ENCODE measurements around the gene ADAP1.

Gene ADAP1

GRCh38 chr7:979886-980571 is 25.5 kb upstream of the ADAP1 start:
- H3F3A ChIP-seq (ENCODE audit: low read depth): peaks cover 4% of the 10 kb centered on the region; the same call in 1 of the 2 replicates
- H3K4me3 ChIP-seq (ENCODE audit: low read length, poor library complexity, severe bottlenecking): no peak overlapping the region
- no peaks in the 10 kb centered on the region for H3K9me3 ChIP-seq (ENCODE audit: insufficient read depth, low read depth, low read length)
- no peak overlapping the region for H2AFZ ChIP-seq (ENCODE audit: low read length)
- TF ChIP-seq EZH2phosphoT487 (IDR thresholded peaks at IDR 0.05; ENCODE audit: borderline replicate concordance): no peak
- no peak for TF ChIP-seq CTCF (conservative IDR thresholded peaks at IDR 0.05; ENCODE audit: low read length)
- peaks cover 3% of the 10 kb centered on the region for H3K79me2 ChIP-seq (ENCODE audit: insufficient read depth, low read length)
- no peaks in the 10 kb centered on the region for H3K9me2 ChIP-seq (replicated peaks; ENCODE audit: low read depth, low read length)
- H3K27me3 ChIP-seq (ENCODE audit: insufficient read depth, low read length, poor library complexity, severe bottlenecking): no peaks in the 10 kb centered on the region
- H4K20me1 ChIP-seq (ENCODE audit: insufficient read depth, low read length, poor library complexity, severe bottlenecking): peaks cover 3% of the 10 kb centered on the region
- H3K4me1 ChIP-seq (ENCODE audit: insufficient read depth, low read length, poor library complexity, severe bottlenecking): peaks cover 61% of the 10 kb centered on the region
- no peaks in the 10 kb centered on the region for H3K36me3 ChIP-seq (ENCODE audit: insufficient read depth, low read length)
- H3K9ac ChIP-seq (ENCODE audit: low read depth, low read length, poor library complexity, severe bottlenecking): no peak overlapping the region
- H3K4me2 ChIP-seq (ENCODE audit: low read depth, low read length, poor library complexity, severe bottlenecking): no peak overlapping the region

GRCh38 chr7:979151-979550 is 24.7 kb upstream of the ADAP1 start:
- Histone ChIP-seq H3K4me3 (ENCODE audit: low read length, poor library complexity, severe bottlenecking) (no peak overlapping the region), H3K4me2 (ENCODE audit: low read depth, low read length, poor library complexity, severe bottlenecking) (no peak overlapping the region), H3K4me1 (ENCODE audit: insufficient read depth, low read length, poor library complexity, severe bottlenecking) (peaks cover 54% of the 10 kb centered on the region), H3K9ac (ENCODE audit: low read depth, low read length, poor library complexity, severe bottlenecking) (no peak overlapping the region), H3K79me2 (ENCODE audit: insufficient read depth, low read length) (peaks cover 12% of the 10 kb centered on the region), H3K9me2 (replicated peaks; ENCODE audit: low read depth, low read length) (no peaks in the 10 kb centered on the region), H3K9me3 (ENCODE audit: insufficient read depth, low read depth, low read length) (no peaks in the 10 kb centered on the region), H2AFZ (ENCODE audit: low read length) (no peak overlapping the region), H3K27me3 (ENCODE audit: insufficient read depth, low read length, poor library complexity, severe bottlenecking) (no peaks in the 10 kb centered on the region), H4K20me1 (ENCODE audit: insufficient read depth, low read length, poor library complexity, severe bottlenecking) (peaks cover 11% of the 10 kb centered on the region), H3K36me3 (ENCODE audit: insufficient read depth, low read length) (no peaks in the 10 kb centered on the region), H3F3A (ENCODE audit: low read depth) (peaks cover 4% of the 10 kb centered on the region; the same call in 1 of the 2 replicates)
- no peak for TF ChIP-seq EZH2phosphoT487 (IDR thresholded peaks at IDR 0.05; ENCODE audit: borderline replicate concordance)
- no peak for TF ChIP-seq CTCF (conservative IDR thresholded peaks at IDR 0.05; ENCODE audit: low read length)

GRCh38 chr7:978416-979091 is 24.1 kb upstream of the ADAP1 start:
- H3K27me3 ChIP-seq (ENCODE audit: insufficient read depth, low read length, poor library complexity, severe bottlenecking): no peaks in the 10 kb centered on the region
- H3K4me2 ChIP-seq (ENCODE audit: low read depth, low read length, poor library complexity, severe bottlenecking): peak overlapping the region; percentile 54

More at GRCh38 chr7:978416-979091, 24.1 kb upstream of the ADAP1 start:
- TF ChIP-seq CTCF (conservative IDR thresholded peaks at IDR 0.05; ENCODE audit: low read length) (no peak), EZH2phosphoT487 (IDR thresholded peaks at IDR 0.05; ENCODE audit: borderline replicate concordance) (no peak)
- peak overlapping the region; percentile 71 for H3K9ac ChIP-seq (ENCODE audit: low read depth, low read length, poor library complexity, severe bottlenecking)
- H3K9me3 ChIP-seq (ENCODE audit: insufficient read depth, low read depth, low read length): no peaks in the 10 kb centered on the region
- H3K36me3 ChIP-seq (ENCODE audit: insufficient read depth, low read length): no peaks in the 10 kb centered on the region
- no peaks in the 10 kb centered on the region for H3K9me2 ChIP-seq (replicated peaks; ENCODE audit: low read depth, low read length)
- peaks cover 54% of the 10 kb centered on the region for H3K4me1 ChIP-seq (ENCODE audit: insufficient read depth, low read length, poor library complexity, severe bottlenecking)
- H4K20me1 ChIP-seq (ENCODE audit: insufficient read depth, low read length, poor library complexity, severe bottlenecking): peaks cover 14% of the 10 kb centered on the region
- H3K4me3 ChIP-seq (ENCODE audit: low read length, poor library complexity, severe bottlenecking): no peak overlapping the region
- H3F3A ChIP-seq (ENCODE audit: low read depth): peaks cover 4% of the 10 kb centered on the region; the same call in 1 of the 2 replicates
- peaks cover 18% of the 10 kb centered on the region for H3K79me2 ChIP-seq (ENCODE audit: insufficient read depth, low read length)
- H2AFZ ChIP-seq (ENCODE audit: low read length): no peak overlapping the region

All from Loucy (cell line).